Activated B cell treated with CpG ODN at 0.5 μM for 24 hours (primary cell): ENCODE measurements around the gene TRIM54. TPM values are rescaled to one million over a fixed set of nuclear protein-coding genes. Genes with fewer than 3 reads are reported as not detected.

ENCODE experiments used
- ATAC-seq: fragments of 200-7000 bp; cut with Tn5 transposase; one replicate; pipeline ENCODE4 v1.10.0; 2021; ENCODE audit warnings: low read depth, mild to moderate bottlenecking, moderate library complexity
- CTCF ChIA-PET: fragments of 350-600 bp; sonication (Branson Sonifier 250); formaldehyde crosslinking; loops from one replicate; lab custom pipeline; 2021; ENCODE audit warnings: antibody characterized with exemption; lab: Charles Lee
- POLR2A ChIA-PET: fragments of 350-600 bp; sonication (Branson Sonifier 250); formaldehyde crosslinking; loops from one replicate; lab custom pipeline; 2021; ENCODE audit warnings: antibody characterized with exemption; lab: Charles Lee
- DNase-seq: peaks from one replicate; pipeline ENCODE4 v3.0.0; 2022
- H3K27ac Mint-ChIP-seq: one replicate; pipeline ENCODE4 v1.8.0; 2020; ENCODE audit warnings: mixed read lengths
- H3K27me3 Mint-ChIP-seq: one replicate; pipeline ENCODE4 v1.8.0; 2021; ENCODE audit warnings: mixed read lengths
- H3K36me3 Mint-ChIP-seq: one replicate; pipeline ENCODE4 v1.8.0; 2021; ENCODE audit warnings: low read depth, mixed read lengths
- H3K4me1 Mint-ChIP-seq: one replicate; pipeline ENCODE4 v1.8.0; 2021; ENCODE audit warnings: mixed read lengths
- H3K4me3 Mint-ChIP-seq: one replicate; pipeline ENCODE4 v1.8.0; 2020; ENCODE audit warnings: mild to moderate bottlenecking, mixed read lengths
- H3K9me3 Mint-ChIP-seq: one replicate; pipeline ENCODE4 v1.8.0; 2020; ENCODE audit warnings: mixed read lengths
- CTCF ChIP-seq: fragments of 200-600 bp; IDR thresholded peaks from one replicate; pipeline ENCODE4 v1.8.0; 2022; ENCODE audit warnings: antibody characterized with exemption, mild to moderate bottlenecking
- intact Hi-C: fragments of 100-400 bp; cut with micrococcal nuclease; formaldehyde crosslinking; loops from one replicate; pipeline ENCODE4 v1.15.1; 2024
- total RNA-seq: library from RNA; stranded (reverse); gene quantifications from 2 replicates; pipeline ENCODE4 v1.2.3, GENCODE V29; 2022

TRIM54 gene
- total RNA-seq, 1 donor from 2014 or later, result not detected

- H3K36me3 Mint-ChIP-seq, result peaks cover 60% of the 10 kb centered on the region
Measured at GRCh38 chr2:27243391-27244130, 38.7 kb upstream of the TRIM54 start.

GRCh38 chr2:27245116-27245515 lies 37.1 kb upstream of the TRIM54 start:
- no peak overlapping the region for H3K27ac Mint-ChIP-seq

More at GRCh38 chr2:27243391-27244130, 38.7 kb upstream of the TRIM54 start:
- no peak for TF ChIP-seq CTCF
- intact Hi-C loops, result no loop called here
- peaks cover 3% of the 10 kb centered on the region for H3K27me3 Mint-ChIP-seq
- ChIA-PET CTCF (no interaction called here), POLR2A (no interaction called here)
- no peaks in the 10 kb centered on the region for H3K9me3 Mint-ChIP-seq
- no peak overlapping the region for H3K27ac Mint-ChIP-seq
- no peak for ATAC-seq
- no peak overlapping the region for H3K4me3 Mint-ChIP-seq
- no peak for DNase-seq
- no peaks in the 10 kb centered on the region for H3K4me1 Mint-ChIP-seq

GRCh38 chr2:27245626-27246025 lies 36.6 kb upstream of the TRIM54 start:
- POLR2A ChIA-PET, result no interaction called here
- Mint-ChIP-seq H3K4me1 (no peaks in the 10 kb centered on the region), H3K27ac (no peak overlapping the region), H3K36me3 (peaks cover 40% of the 10 kb centered on the region), H3K4me3 (no peak overlapping the region), H3K9me3 (no peaks in the 10 kb centered on the region), H3K27me3 (peaks cover 5% of the 10 kb centered on the region)
- DNase-seq (no peak), ATAC-seq (no peak)
- no peak for TF ChIP-seq CTCF
- intact Hi-C loops, result no loop called here
- CTCF ChIA-PET, result no interaction called here

More at GRCh38 chr2:27245116-27245515, 37.1 kb upstream of the TRIM54 start:
- no peaks in the 10 kb centered on the region for H3K9me3 Mint-ChIP-seq
- no peak for DNase-seq
- no peaks in the 10 kb centered on the region for H3K4me1 Mint-ChIP-seq
- POLR2A ChIA-PET, result interaction anchor here (0.7 kb wide), 1 partner anchor 155 kb away, joined by 9 read pairs; no protein-coding TSS in a partner anchor
- no peak overlapping the region for H3K4me3 Mint-ChIP-seq
- intact Hi-C loops, result no loop called here
- CTCF ChIA-PET, result no interaction called here
- no peak for TF ChIP-seq CTCF
- peaks cover 45% of the 10 kb centered on the region for H3K36me3 Mint-ChIP-seq
- no peak for ATAC-seq
- peaks cover 3% of the 10 kb centered on the region for H3K27me3 Mint-ChIP-seq

- no peak for ATAC-seq
- no peak for DNase-seq
- no peak overlapping the region for H3K4me3 Mint-ChIP-seq
- no peak overlapping the region for H3K27ac Mint-ChIP-seq
- CTCF ChIA-PET, result no interaction called here
- intact Hi-C loops, result no loop called here
- POLR2A ChIA-PET, result no interaction called here
- no peaks in the 10 kb centered on the region for H3K9me3 Mint-ChIP-seq
- H3K36me3 Mint-ChIP-seq, result peaks cover 17% of the 10 kb centered on the region
- H3K4me1 Mint-ChIP-seq, result no peaks in the 10 kb centered on the region
- TF ChIP-seq CTCF, result no peak
- H3K27me3 Mint-ChIP-seq, result peaks cover 12% of the 10 kb centered on the region
Measured at GRCh38 chr2:27247893-27248292, 34.3 kb upstream of the TRIM54 start.

- no peak for DNase-seq
- TF ChIP-seq CTCF, result no peak
- Mint-ChIP-seq H3K36me3 (peaks cover 3% of the 10 kb centered on the region), H3K27me3 (peaks cover 12% of the 10 kb centered on the region), H3K27ac (no peak overlapping the region), H3K4me3 (no peak overlapping the region), H3K4me1 (no peaks in the 10 kb centered on the region), H3K9me3 (no peaks in the 10 kb centered on the region)
- POLR2A ChIA-PET, result no interaction called here
- CTCF ChIA-PET, result interaction anchor here (1.1 to 1.2 kb wide), 2 partner anchors 31 to 54 kb away, joined by 3 to 4 read pairs; no protein-coding TSS in a partner anchor
- intact Hi-C loops, result no loop called here
- ATAC-seq, result no peak
Measured at GRCh38 chr2:27249159-27249890, 32.9 kb upstream of the TRIM54 start.
